K562 (cell line): ENCODE results near the gene MAMDC4.

Source experiments
- EP300 ChIP-seq: IDR thresholded peaks from 2 replicates; pipeline ENCODE4 v1.6.1; 2012; ENCODE audit warnings: low read length, improper control_type of control experiment
- FOXP1 ChIP-seq: sonication (generic); formaldehyde crosslinking; IDR thresholded peaks from 2 replicates; pipeline ENCODE4 v1.8.0; 2022; ENCODE audit warnings: mild to moderate bottlenecking, missing genetic modification reagents
- HDAC2 ChIP-seq: fragments of 450-650 bp; IDR thresholded peaks from 2 replicates; pipeline ENCODE4 v1.6.1; 2016; ENCODE audit warnings: mild to moderate bottlenecking
- MTA3 ChIP-seq: fragments of 450-650 bp; formaldehyde crosslinking; IDR thresholded peaks from 2 replicates; pipeline ENCODE4 v1.6.1; 2017; ENCODE audit warnings: mild to moderate bottlenecking, borderline replicate concordance
- SMARCA5 ChIP-seq: fragments of 450-650 bp; IDR thresholded peaks from 2 replicates; pipeline ENCODE4 v1.6.1; 2016
- SMC3 ChIP-seq: conservative IDR thresholded peaks from 2 replicates; pipeline ENCODE4 v1.6.1; 2011; ENCODE audit warnings: low read depth, low read length, improper control_type of control experiment; ENCODE audit not compliant: insufficient read depth
- TBP ChIP-seq: optimal IDR thresholded peaks from 2 replicates; pipeline ENCODE3; 2011; ENCODE audit warnings: low read depth, low read length, improper control_type of control experiment
- YY1 ChIP-seq, 3 experiments: IDR thresholded peaks; 2 replicates each; pipeline ENCODE4 v1.6.1; 2011; ENCODE audit warnings: low read length in 2 of 3, mild to moderate bottlenecking in 2 of 3, moderate library complexity in 2 of 3, borderline replicate concordance in 1 of 3, control low read depth in 1 of 3, low read depth in 1 of 3; ENCODE audit not compliant: insufficient read depth in 3 of 3, insufficient replicate concordance in 2 of 3, control insufficient read depth in 1 of 3, insufficient read length in 1 of 3; ENCODE audit errors: extremely low read depth in 1 of 3
- TF ChIP-seq, protein P1 (sequence below), 2 experiments: IDR thresholded peaks; 2 replicates each; pipeline ENCODE4 v1.6.1; 2012; ENCODE audit warnings: improper control_type of control experiment in 2 of 2, low read depth in 2 of 2, low read length in 2 of 2, borderline replicate concordance in 1 of 2
- TF ChIP-seq, protein P2 (sequence below), 2 experiments: fragments of 450-650 bp in 1 of 2; IDR thresholded peaks; 2 replicates each; pipeline ENCODE4 v1.6.1; 2011 to 2017; ENCODE audit warnings: low read depth in 2 of 2, antibody characterized with exemption in 1 of 2, borderline replicate concordance in 1 of 2, low read length in 1 of 2, mild to moderate bottlenecking in 1 of 2, mixed read lengths in 1 of 2; ENCODE audit not compliant: control insufficient read depth in 1 of 2
- TF ChIP-seq, protein P3 (sequence below): fragments of 450-650 bp; IDR thresholded peaks from 2 replicates; pipeline ENCODE4 v1.6.1; 2016; ENCODE audit warnings: mild to moderate bottlenecking

DNA sequence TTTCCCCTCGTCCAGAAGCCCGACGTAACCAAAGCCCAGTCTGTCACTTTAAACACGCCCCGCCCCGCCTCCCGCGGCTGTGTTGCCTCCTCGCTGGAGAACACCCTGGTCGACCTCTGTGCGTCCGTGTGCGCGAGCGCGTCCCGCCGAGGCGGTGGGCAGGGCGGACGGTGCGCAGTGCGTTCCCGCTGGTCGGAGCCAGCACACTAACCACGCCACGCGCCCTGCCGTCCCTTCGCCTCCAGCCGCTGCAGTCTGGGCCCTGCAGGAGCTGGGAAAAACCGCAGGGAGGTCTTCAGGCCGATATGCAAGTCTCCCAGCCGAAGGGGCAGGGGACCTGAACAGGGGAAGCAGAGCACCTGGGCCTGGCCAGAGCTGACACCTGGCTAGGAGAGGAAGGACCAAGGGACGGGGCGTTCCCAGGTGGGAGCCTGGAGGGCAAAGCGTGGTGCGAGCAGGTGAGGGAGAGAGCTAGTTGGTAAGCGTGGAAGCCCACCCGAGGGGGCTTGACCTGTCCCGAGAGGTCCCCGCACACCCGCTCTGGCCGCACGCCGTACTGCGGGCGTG lies 4.2 kb upstream of the MAMDC4 start:
- TF ChIP-seq FOXP1 (no peak), SMARCA5 (no peak), YY1 (IDR thresholded peaks at IDR 0.05; ENCODE audit: borderline replicate concordance in 1 of 3, control insufficient read depth in 1 of 3, extremely low read depth in 1 of 3, insufficient read depth in 3 of 3, insufficient read length in 1 of 3, insufficient replicate concordance in 2 of 3, low read depth in 1 of 3, low read length in 2 of 3) (peak in 2 of 3 experiments; percentile 8), SMC3 (no peak), EP300 (no peak), MTA3 (peak; percentile 76; the same call in 1 of the 2 replicates), TBP (no peak), HDAC2 (no peak)
- TF ChIP-seq, protein P1, sequence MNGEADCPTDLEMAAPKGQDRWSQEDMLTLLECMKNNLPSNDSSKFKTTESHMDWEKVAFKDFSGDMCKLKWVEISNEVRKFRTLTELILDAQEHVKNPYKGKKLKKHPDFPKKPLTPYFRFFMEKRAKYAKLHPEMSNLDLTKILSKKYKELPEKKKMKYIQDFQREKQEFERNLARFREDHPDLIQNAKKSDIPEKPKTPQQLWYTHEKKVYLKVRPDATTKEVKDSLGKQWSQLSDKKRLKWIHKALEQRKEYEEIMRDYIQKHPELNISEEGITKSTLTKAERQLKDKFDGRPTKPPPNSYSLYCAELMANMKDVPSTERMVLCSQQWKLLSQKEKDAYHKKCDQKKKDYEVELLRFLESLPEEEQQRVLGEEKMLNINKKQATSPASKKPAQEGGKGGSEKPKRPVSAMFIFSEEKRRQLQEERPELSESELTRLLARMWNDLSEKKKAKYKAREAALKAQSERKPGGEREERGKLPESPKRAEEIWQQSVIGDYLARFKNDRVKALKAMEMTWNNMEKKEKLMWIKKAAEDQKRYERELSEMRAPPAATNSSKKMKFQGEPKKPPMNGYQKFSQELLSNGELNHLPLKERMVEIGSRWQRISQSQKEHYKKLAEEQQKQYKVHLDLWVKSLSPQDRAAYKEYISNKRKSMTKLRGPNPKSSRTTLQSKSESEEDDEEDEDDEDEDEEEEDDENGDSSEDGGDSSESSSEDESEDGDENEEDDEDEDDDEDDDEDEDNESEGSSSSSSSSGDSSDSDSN (IDR thresholded peaks at IDR 0.05; ENCODE audit: borderline replicate concordance in 1 of 2, low read depth in 2 of 2, low read length in 2 of 2): peak; percentile 84 to 93
- TF ChIP-seq, protein P2, sequence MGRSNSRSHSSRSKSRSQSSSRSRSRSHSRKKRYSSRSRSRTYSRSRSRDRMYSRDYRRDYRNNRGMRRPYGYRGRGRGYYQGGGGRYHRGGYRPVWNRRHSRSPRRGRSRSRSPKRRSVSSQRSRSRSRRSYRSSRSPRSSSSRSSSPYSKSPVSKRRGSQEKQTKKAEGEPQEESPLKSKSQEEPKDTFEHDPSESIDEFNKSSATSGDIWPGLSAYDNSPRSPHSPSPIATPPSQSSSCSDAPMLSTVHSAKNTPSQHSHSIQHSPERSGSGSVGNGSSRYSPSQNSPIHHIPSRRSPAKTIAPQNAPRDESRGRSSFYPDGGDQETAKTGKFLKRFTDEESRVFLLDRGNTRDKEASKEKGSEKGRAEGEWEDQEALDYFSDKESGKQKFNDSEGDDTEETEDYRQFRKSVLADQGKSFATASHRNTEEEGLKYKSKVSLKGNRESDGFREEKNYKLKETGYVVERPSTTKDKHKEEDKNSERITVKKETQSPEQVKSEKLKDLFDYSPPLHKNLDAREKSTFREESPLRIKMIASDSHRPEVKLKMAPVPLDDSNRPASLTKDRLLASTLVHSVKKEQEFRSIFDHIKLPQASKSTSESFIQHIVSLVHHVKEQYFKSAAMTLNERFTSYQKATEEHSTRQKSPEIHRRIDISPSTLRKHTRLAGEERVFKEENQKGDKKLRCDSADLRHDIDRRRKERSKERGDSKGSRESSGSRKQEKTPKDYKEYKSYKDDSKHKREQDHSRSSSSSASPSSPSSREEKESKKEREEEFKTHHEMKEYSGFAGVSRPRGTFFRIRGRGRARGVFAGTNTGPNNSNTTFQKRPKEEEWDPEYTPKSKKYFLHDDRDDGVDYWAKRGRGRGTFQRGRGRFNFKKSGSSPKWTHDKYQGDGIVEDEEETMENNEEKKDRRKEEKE (IDR thresholded peaks at IDR 0.05; ENCODE audit: borderline replicate concordance in 1 of 2, control insufficient read depth in 1 of 2, low read depth in 2 of 2, low read length in 1 of 2): no peak
- TF ChIP-seq, protein P3, sequence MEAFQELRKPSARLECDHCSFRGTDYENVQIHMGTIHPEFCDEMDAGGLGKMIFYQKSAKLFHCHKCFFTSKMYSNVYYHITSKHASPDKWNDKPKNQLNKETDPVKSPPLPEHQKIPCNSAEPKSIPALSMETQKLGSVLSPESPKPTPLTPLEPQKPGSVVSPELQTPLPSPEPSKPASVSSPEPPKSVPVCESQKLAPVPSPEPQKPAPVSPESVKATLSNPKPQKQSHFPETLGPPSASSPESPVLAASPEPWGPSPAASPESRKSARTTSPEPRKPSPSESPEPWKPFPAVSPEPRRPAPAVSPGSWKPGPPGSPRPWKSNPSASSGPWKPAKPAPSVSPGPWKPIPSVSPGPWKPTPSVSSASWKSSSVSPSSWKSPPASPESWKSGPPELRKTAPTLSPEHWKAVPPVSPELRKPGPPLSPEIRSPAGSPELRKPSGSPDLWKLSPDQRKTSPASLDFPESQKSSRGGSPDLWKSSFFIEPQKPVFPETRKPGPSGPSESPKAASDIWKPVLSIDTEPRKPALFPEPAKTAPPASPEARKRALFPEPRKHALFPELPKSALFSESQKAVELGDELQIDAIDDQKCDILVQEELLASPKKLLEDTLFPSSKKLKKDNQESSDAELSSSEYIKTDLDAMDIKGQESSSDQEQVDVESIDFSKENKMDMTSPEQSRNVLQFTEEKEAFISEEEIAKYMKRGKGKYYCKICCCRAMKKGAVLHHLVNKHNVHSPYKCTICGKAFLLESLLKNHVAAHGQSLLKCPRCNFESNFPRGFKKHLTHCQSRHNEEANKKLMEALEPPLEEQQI: no peak
